WTC11 (cell line): ENCODE measurements around the gene IFT122.

Source experiments
- ESRRA ChIP-seq: sonication (generic); formaldehyde crosslinking; IDR thresholded peaks from 2 replicates; pipeline ENCODE4 v1.8.1; 2022; ENCODE audit warnings: mild to moderate bottlenecking, missing genetic modification reagents, borderline replicate concordance
- FOXJ3 ChIP-seq: sonication (generic); formaldehyde crosslinking; IDR thresholded peaks from 2 replicates; pipeline ENCODE4 v1.9.0; 2021; ENCODE audit warnings: missing genetic modification reagents, mild to moderate bottlenecking, borderline replicate concordance
- JUN ChIP-seq: sonication (generic); formaldehyde crosslinking; IDR thresholded peaks from 2 replicates; pipeline ENCODE4 v1.8.0; 2023; ENCODE audit warnings: mild to moderate bottlenecking, missing genetic modification reagents
- MYBL2 ChIP-seq: sonication (generic); formaldehyde crosslinking; IDR thresholded peaks from 2 replicates; pipeline ENCODE4 v1.8.1; 2023; ENCODE audit warnings: mild to moderate bottlenecking, moderate library complexity, missing genetic modification reagents
- SMAD3 ChIP-seq: sonication (generic); formaldehyde crosslinking; IDR thresholded peaks from 2 replicates; pipeline ENCODE4 v1.8.0; 2022; ENCODE audit warnings: missing genetic modification reagents, mild to moderate bottlenecking, borderline replicate concordance
- SP1 ChIP-seq: sonication (generic); formaldehyde crosslinking; conservative IDR thresholded peaks from 2 replicates; pipeline ENCODE4 v1.8.1; 2022; ENCODE audit warnings: missing genetic modification reagents
- TF ChIP-seq, protein P1 (sequence below): sonication (generic); formaldehyde crosslinking; IDR thresholded peaks from 2 replicates; pipeline ENCODE4 v1.8.1; 2023; ENCODE audit warnings: mild to moderate bottlenecking, missing genetic modification reagents, moderate library complexity
- TF ChIP-seq, protein P2 (sequence below): sonication (generic); formaldehyde crosslinking; IDR thresholded peaks from 2 replicates; pipeline ENCODE4 v1.8.0; 2022; ENCODE audit warnings: mild to moderate bottlenecking, missing genetic modification reagents
- TF ChIP-seq, protein P3 (sequence below): fragments of 200-600 bp; IDR thresholded peaks from 2 replicates; pipeline ENCODE4 v1.8.0; 2022; ENCODE audit warnings: antibody characterized with exemption
- TF ChIP-seq, protein P4 (sequence below): sonication (generic); formaldehyde crosslinking; IDR thresholded peaks from 2 replicates; pipeline ENCODE4 v1.8.1; 2022; ENCODE audit warnings: low read depth, missing genetic modification reagents, borderline replicate concordance
- TF ChIP-seq, protein P5 (sequence below): sonication (generic); formaldehyde crosslinking; IDR thresholded peaks from 2 replicates; pipeline ENCODE4 v1.8.0; 2023; ENCODE audit warnings: missing genetic modification reagents
- TF ChIP-seq, protein P6 (sequence below): sonication (generic); formaldehyde crosslinking; IDR thresholded peaks from 2 replicates; pipeline ENCODE4 v1.8.1; 2023; ENCODE audit warnings: mild to moderate bottlenecking, missing genetic modification reagents
- TF ChIP-seq, protein P7 (sequence below): sonication (generic); formaldehyde crosslinking; IDR thresholded peaks from 2 replicates; pipeline ENCODE4 v1.8.0; 2022; ENCODE audit warnings: mild to moderate bottlenecking, missing genetic modification reagents

DNA sequence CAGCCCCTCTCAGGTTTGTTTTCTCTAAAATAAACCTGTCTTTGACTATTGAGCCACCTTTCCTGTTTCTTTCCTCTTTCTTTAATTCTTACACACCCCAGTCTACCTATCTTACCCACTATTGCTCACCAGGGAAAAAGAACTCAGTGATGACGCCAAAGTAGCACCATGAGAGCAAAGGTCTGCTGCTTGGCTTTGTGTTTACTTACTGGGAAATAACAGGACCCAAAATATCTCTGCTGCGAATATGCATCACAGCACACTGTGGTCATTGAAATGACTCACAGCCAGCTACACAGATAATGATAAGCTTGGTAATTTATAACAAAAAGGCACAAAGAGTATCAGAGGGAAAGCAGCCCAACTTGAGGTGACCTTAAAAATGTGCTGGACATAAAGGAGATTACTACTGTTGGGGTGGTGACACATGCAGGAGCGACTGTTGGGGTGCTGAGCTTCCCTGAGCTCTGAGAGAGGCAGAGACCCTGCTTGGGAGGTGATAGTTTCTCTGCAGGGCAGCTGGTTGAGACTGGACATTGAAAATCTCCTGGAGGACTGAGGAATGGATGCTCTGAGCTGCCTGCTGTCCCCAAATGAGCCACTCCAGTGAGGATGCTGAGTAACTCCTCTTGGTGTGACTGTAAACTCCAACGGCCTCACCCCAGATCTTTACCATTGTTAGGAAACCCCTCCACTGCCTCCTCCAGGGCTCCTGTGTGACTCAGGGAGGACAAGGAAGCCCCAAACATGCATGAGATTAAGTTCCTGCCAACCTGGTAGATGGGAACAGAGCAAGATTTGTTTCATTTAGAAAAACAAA, 26.1 kb upstream of the IFT122 start:
- TF ChIP-seq, protein P1, sequence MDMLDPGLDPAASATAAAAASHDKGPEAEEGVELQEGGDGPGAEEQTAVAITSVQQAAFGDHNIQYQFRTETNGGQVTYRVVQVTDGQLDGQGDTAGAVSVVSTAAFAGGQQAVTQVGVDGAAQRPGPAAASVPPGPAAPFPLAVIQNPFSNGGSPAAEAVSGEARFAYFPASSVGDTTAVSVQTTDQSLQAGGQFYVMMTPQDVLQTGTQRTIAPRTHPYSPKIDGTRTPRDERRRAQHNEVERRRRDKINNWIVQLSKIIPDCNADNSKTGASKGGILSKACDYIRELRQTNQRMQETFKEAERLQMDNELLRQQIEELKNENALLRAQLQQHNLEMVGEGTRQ (CRISPR knock-in tag) = no peak
- TF ChIP-seq FOXJ3 = no peak
- TF ChIP-seq, protein P2, sequence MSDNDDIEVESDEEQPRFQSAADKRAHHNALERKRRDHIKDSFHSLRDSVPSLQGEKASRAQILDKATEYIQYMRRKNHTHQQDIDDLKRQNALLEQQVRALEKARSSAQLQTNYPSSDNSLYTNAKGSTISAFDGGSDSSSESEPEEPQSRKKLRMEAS (CRISPR knock-in tag) = no peak
- TF ChIP-seq, protein P3, sequence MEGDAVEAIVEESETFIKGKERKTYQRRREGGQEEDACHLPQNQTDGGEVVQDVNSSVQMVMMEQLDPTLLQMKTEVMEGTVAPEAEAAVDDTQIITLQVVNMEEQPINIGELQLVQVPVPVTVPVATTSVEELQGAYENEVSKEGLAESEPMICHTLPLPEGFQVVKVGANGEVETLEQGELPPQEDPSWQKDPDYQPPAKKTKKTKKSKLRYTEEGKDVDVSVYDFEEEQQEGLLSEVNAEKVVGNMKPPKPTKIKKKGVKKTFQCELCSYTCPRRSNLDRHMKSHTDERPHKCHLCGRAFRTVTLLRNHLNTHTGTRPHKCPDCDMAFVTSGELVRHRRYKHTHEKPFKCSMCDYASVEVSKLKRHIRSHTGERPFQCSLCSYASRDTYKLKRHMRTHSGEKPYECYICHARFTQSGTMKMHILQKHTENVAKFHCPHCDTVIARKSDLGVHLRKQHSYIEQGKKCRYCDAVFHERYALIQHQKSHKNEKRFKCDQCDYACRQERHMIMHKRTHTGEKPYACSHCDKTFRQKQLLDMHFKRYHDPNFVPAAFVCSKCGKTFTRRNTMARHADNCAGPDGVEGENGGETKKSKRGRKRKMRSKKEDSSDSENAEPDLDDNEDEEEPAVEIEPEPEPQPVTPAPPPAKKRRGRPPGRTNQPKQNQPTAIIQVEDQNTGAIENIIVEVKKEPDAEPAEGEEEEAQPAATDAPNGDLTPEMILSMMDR = no peak
- TF ChIP-seq MYBL2 = no peak
- no peak for TF ChIP-seq ESRRA
- TF ChIP-seq JUN (CRISPR knock-in tag) = no peak
- TF ChIP-seq, protein P4, sequence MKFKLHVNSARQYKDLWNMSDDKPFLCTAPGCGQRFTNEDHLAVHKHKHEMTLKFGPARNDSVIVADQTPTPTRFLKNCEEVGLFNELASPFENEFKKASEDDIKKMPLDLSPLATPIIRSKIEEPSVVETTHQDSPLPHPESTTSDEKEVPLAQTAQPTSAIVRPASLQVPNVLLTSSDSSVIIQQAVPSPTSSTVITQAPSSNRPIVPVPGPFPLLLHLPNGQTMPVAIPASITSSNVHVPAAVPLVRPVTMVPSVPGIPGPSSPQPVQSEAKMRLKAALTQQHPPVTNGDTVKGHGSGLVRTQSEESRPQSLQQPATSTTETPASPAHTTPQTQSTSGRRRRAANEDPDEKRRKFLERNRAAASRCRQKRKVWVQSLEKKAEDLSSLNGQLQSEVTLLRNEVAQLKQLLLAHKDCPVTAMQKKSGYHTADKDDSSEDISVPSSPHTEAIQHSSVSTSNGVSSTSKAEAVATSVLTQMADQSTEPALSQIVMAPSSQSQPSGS (CRISPR knock-in tag) = no peak
- TF ChIP-seq, protein P5, sequence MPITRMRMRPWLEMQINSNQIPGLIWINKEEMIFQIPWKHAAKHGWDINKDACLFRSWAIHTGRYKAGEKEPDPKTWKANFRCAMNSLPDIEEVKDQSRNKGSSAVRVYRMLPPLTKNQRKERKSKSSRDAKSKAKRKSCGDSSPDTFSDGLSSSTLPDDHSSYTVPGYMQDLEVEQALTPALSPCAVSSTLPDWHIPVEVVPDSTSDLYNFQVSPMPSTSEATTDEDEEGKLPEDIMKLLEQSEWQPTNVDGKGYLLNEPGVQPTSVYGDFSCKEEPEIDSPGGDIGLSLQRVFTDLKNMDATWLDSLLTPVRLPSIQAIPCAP = no peak
- TF ChIP-seq, protein P6, sequence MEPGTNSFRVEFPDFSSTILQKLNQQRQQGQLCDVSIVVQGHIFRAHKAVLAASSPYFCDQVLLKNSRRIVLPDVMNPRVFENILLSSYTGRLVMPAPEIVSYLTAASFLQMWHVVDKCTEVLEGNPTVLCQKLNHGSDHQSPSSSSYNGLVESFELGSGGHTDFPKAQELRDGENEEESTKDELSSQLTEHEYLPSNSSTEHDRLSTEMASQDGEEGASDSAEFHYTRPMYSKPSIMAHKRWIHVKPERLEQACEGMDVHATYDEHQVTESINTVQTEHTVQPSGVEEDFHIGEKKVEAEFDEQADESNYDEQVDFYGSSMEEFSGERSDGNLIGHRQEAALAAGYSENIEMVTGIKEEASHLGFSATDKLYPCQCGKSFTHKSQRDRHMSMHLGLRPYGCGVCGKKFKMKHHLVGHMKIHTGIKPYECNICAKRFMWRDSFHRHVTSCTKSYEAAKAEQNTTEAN = no peak
- no peak for TF ChIP-seq SP1
- TF ChIP-seq SMAD3 (CRISPR knock-in tag) = no peak
- TF ChIP-seq, protein P7, sequence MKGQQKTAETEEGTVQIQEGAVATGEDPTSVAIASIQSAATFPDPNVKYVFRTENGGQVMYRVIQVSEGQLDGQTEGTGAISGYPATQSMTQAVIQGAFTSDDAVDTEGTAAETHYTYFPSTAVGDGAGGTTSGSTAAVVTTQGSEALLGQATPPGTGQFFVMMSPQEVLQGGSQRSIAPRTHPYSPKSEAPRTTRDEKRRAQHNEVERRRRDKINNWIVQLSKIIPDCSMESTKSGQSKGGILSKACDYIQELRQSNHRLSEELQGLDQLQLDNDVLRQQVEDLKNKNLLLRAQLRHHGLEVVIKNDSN = no peak
